Germinal center (tissue), 1 donor: ENCODE results near the gene SPATA22.
"Not testable (repeated sequence)": the region's sequence is repeated elsewhere in the genome, so short reads cannot be mapped to it uniquely, and the experiment has no call there.

Experiments
- DNase-seq: peaks from one replicate; pipeline ENCODE4 v3.0.0; 2012; ENCODE audit warnings: mixed read lengths, low spot score

Gene SPATA22

DNA sequence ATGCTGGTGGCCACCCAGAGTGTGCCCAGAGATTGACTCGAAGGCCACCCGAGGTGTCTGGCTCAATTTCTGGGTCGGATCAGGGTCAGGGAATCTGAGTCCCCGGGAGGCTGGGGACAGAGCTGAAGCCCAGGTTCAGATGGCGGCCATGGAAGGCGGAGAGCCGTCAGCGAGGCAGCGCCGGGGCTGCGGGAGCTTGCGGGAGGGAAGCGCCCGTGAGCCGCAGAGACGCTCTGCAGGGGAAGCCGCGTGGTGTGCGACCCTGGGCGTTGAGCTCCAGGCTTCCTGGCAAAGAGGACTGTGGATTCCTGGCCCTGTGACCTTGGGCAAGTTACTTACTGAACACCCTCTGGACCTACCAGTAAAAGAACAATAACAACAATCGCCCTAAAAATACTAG lies 518 bp upstream of the SPATA22 start:
- no peak for DNase-seq

DNA sequence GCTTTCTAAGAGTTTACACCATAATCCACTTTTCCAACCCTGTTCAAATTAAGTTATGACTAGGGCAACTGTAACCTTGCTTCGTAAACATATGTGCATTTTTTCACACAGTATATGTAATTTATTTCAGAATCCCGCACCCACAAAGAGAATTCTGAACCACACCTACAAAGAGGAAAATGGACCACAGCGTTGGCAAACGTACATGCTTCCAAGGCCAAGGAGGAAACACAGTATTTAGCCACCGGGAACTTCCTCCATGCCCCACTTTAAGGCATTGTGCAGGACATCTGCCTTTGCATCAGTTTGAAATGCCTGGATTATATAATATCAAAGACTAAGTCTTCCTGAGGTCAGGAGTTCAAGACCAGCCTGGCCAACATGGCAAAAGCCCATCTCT lies 2.1 kb downstream of the SPATA22 start:
- no peak for DNase-seq

DNA sequence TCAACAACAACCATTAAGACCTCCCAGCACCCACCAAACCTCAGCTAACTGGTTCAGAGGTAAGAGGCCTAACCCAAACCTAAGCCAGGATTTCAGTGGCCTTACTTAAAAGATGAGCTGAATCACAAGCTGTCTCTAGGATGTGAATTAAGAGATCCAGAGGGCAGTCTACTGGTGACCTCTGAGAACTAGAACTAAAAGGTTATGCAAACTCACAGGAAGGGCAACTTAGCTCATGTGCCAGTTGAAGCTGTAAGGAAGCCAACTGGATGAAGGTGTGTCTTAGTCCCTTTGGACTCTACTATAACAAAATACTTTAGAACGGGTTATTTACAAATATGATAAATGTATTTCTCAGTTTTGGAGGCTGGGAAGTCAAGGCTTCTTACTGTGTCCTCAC lies 5.3 kb downstream of the SPATA22 start:
- not testable (repeated sequence) for DNase-seq

DNA sequence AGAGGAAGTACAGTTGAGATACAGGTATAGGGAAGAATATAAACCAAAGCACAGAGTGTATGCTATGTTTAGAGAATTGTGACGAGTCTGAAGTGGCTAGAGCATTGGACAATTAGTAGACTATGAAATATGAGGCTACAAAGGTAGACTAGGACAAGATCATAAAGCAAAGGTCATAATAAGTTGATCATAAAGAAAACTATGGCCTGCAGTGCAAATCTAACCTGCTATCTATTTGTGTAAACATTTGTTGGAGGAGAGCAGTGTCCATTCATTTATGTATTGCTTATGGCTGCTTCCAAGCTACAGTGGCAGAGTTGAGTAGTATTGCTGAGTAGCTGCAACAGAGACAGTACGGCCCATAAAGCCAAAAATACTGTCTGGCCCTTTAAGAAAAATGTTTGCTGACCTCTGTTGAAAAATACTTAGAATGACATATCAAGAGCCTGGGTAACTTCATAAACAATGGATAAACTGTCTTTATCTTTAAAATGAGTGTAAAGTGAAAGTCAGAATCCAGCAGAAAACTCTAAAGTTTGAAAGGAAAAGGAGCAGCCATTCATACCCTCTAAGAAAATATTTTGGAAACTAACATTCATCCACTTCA lies 23.5 kb downstream of the SPATA22 start:
- no peak for DNase-seq

DNA sequence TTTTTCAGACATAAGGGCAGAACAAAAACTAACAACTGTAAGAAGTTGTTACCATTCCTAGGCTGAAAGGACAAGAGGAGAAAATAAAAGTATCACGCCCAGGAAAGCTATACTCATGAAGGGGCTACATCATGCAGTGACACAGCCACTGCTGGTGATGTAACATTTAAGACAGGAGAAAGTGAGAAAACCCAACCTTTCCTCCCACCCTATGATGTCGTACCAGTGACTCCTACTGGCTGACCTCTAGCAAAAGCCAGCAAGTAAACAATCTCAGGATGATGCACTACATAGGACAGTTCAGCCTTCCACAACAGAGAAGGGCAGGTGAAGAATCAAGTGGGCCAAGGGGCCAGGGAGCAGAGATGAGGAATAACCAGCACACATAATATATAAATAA lies 24.0 kb downstream of the SPATA22 start:
- no peak for DNase-seq

DNA sequence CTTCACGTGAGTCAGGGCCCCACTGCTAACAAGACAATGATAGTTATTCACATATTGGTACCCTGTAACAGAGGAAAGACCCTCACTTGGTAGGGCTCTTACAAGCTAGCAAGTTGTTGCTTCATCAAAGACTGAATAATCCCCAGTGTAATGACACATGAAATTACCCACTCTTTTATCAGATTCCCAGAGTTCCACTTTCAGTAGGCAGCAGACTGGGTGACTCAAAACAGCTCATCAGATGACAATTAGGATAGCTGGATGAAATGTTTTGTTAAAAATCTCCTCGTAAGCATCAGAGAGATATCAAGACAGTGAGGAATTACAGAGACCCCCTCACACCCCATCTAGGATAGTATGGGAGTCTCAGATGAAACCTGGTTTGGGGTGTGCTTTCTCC lies 31.2 kb downstream of the SPATA22 start:
- no peak for DNase-seq

DNA sequence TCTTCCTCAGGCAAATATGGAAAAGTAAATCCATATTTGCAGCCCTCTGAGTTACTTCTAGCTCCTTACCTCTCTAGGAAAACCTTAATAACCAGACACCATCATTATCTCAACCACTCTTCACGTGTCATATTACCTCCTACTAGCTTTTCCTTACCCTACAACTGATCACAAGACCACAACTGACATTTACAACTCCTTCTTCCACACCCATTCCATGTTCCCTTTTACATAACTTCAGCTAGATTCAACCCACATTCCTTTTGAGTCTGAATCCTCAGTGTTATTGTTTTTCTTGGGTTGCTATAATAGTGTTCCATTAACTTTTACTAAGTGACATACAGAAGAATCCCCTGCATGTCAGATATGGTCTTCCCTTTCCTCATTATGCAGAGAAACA lies 33.3 kb downstream of the SPATA22 start:
- no peak for DNase-seq

DNA sequence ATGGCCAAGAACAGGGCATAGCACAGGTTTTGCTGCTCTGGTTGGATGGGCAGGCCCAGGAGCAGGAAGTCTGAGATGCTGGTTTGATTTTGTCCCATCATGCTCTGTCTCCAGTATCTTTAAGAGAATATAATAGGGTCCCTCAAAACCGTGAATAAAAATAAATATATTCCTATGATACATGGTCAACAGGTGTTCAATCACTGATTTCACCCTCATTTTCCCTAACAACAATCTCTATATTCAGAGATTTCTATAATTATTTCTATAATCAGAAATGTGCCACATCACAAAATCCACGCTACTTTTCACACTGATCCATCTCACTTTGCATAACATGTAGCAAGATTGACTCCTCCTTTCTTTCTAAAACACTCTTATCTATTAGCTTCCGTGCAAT lies 37.9 kb downstream of the SPATA22 start, which contains the start of gene OR1E2:
OR1E2 (minus strand) TSS at position 101 of the 400 bp plus-strand sequence; CDS start at position 101, 0 bp downstream.
- no peak for DNase-seq

DNA sequence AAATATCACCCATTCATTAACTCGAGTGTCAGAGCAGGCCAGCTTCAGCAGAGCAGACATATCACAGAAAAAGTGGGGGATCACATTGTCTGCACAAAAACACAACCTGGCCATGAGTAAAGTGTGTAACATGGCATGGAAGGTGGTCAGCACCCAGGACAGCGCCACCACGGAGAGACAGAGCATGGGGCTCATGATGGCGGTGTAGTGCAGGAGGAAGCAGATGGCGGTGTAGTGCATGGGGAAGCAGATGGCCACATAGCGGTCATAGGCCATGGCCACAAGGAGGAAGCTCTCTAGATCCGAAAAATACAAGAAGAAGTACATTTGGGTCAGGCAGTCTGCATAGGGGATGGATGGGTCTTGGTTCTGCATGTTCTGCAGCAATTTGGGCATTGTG lies 38.4 kb downstream of the SPATA22 start:
- DNase-seq, result not testable (repeated sequence)

DNA sequence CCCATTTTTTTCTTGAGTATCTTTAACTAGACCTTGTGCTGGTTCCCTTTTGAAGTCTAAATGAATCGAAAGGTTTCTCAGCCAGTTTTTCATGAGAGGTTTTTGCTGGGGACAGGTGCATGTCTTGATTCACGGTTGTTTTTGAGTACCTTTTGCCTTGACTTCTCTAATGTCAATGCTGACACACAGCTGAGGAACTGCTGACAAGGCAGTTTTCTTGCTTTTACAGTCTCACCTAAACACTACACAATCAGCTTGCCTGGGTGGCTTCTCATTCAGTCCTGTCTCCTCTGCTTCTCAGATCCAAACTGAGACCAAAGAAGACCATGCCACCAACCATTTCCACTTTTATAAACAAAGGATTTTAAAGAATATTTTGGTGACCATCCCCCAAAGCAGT lies 53.4 kb downstream of the SPATA22 start:
- DNase-seq, result no peak

DNA sequence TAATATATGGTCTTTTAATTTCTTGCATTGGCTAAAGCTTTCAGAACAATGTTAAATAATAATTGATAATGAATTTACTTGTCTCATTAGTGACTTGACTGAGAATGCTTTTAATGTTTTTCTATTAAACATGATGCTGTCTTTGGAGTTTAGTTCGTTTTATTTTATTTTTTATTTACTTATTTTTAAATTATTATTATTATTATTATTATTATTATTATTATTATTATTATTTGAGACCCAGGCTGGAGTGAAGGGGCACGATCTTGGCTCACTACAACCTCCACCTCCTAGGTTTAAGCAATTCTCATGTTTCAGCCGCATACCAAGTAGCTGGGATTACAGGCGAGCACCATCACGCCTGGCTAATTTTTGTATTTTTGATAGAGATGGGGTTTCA lies 56.0 kb downstream of the SPATA22 start:
- DNase-seq, result no peak

DNA sequence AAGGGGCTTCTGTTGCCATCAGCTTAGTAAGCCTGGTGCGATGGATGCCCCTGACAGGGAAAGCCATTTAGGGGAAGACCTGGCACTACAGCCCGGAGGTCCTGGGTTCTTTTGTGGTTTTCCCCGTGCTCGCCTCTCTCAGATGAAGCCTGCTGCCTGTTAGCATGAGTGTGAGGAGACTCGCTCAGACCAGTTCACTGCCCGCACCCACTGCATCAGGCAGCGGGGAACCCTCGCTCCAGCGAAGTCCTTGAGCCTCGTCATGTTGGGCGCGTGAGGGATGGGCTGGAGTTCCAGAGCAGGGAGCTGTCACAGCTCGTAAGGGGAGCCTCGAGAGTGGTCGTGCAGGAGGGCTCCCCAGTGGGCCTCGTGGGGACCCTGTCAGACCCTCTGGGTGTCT lies 59.4 kb downstream of the SPATA22 start:
- not testable (repeated sequence) for DNase-seq

DNA sequence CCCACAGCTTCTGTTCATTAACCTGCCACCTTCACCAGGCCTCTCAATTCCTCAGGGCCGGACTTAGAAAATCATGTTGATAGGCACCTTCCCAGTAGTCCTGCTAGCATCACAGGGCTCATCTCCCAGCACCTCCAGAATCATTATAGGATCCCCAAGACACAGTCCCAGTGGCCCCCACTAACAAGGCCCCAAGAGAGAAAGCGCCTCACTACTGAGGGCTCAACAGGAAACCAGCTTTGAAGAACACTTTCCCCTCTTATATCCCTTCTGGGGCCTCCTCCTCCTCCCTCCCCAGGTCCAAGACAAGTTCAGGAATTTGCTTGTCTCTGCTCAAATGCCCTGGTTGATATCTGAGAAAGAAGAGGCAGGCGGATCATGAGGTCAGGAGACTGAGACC lies 60.5 kb downstream of the SPATA22 start, which contains the start of gene OR3A3:
OR3A3 (plus strand) TSS at position 301 of the 400 bp plus-strand sequence.
- DNase-seq, result no peak

DNA sequence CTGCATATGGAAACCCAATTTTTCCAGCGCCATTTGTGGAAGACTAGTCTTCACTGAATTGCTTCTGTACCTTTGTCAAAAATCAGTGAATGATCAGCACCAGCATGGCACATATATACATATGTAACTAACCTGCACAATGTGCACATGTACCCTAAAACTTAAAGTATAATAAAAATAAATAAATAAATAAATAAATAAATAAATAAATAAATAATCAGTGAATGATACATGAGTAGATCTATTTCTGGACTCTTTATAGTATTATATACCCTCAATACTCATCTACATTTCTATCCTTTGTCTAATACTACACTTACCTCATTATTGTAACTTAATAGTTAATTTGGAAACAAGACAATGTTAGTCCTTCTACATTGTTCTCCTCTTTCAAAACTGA lies 67.8 kb downstream of the SPATA22 start:
- DNase-seq, result not testable (repeated sequence)

DNA sequence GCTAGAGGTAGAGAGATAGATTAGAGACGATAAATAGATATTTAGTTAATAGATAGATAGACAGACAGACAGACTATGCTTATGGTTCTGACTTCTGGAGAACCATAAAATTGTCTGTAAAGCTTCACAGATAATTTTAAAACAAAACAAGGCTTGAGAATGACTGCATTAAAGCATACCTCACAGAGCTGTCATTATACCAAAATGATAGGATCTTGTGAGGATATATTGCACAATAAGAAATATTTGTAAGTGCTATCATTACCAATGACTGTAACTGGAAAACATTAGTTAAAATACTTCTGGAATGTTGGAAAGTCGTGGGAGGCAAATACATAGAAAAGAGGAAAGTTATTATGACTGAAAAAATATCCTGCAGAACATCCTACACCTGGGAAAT lies 69.8 kb downstream of the SPATA22 start:
- DNase-seq, result no peak

DNA sequence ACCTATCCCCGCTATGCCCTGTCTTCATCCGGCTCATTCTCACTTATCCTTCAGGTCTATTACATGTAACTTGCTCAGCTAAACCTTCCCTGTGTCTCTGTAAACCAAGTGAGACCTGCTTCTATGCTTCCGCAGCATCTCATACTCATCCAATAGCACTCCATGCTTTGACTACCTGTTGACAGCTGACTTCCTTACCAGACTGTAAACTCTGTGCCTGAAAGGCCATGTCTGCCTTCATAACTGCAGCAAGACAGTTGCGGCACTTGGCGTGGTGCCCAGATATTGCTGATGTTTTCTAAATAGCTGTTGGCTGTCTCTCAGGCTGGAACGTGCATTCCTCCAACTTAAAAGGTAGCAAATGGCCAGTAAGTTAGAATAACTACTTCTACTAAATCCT lies 71.6 kb downstream of the SPATA22 start:
- DNase-seq, result no peak

DNA sequence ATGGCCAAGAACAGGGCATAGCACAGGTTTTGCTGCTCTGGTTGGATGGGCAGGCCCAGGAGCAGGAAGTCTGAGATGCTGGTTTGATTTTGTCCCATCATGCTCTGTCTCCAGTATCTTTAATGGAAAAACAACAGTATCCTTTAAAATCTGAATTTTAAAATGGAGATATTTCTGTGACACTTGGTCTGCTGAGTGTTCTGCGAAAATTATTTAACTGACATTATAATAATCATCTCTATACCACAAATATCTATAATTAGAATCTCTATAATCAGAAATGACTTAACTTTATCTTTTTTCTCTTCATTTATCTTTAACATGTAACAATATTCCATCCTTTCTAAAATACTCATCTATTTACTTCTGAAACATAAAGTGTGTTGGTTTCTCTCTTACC lies 73.3 kb downstream of the SPATA22 start, which contains the start of gene OR1E1:
OR1E1 (minus strand) TSS at position 101 of the 400 bp plus-strand sequence; CDS start at position 101, 0 bp downstream.
- no peak for DNase-seq

DNA sequence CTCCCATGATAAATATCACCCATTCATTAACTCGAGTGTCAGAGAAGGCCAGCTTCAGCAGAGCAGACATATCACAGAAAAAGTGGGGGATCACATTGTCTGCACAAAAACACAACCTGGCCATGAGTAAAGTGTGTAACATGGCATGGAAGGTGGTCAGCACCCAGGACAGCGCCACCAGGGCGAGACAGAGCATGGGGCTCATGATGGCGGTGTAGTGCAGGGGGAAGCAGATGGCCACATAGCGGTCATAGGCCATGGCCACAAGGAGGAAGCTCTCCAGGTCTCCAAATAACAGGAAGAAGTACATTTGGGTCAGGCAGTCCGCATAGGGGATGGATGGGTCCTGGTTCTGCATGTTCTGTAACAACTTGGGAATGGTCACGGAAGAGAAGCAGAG lies 73.8 kb downstream of the SPATA22 start:
- DNase-seq, result not testable (repeated sequence)
